Trophoblast cell (in vitro differentiated cells and primary cell): ENCODE data around the gene EPB41L3.

Source experiments
- DNase-seq, 2 donors: peaks; one replicate each; pipeline ENCODE4 v3.0.0-alpha.2; 2016
- H2AFZ ChIP-seq: 2 replicates; pipeline ENCODE4 v1.6.1; 2013; ENCODE audit warnings: low read length, moderate library complexity, mild to moderate bottlenecking; ENCODE audit not compliant: insufficient read depth, poor library complexity
- H2AK5ac ChIP-seq: 2 replicates; pipeline ENCODE4 v1.6.1; 2013; ENCODE audit warnings: mild to moderate bottlenecking, low read length
- H2BK120ac ChIP-seq: 2 replicates; pipeline ENCODE4 v1.6.1; 2013; ENCODE audit warnings: low read length, mild to moderate bottlenecking, moderate library complexity; ENCODE audit not compliant: insufficient read depth, poor library complexity
- H2BK12ac ChIP-seq: 2 replicates; pipeline ENCODE4 v1.6.1; 2013; ENCODE audit warnings: mild to moderate bottlenecking, low read length, moderate library complexity
- H2BK5ac ChIP-seq: 2 replicates; pipeline ENCODE4 v1.6.1; 2013; ENCODE audit warnings: low read length, low read depth, moderate library complexity, mild to moderate bottlenecking; ENCODE audit not compliant: poor library complexity
- H3K14ac ChIP-seq: 2 replicates; pipeline ENCODE4 v1.6.1; 2013; ENCODE audit warnings: mild to moderate bottlenecking, low read length
- H3K18ac ChIP-seq: 2 replicates; pipeline ENCODE4 v1.6.1; 2013; ENCODE audit warnings: mild to moderate bottlenecking, low read length
- H3K23ac ChIP-seq: 2 replicates; pipeline ENCODE4 v1.6.1; 2013; ENCODE audit warnings: low read length
- H3K27ac ChIP-seq: 2 replicates; pipeline ENCODE4 v1.5.1; 2013; ENCODE audit warnings: low read depth, mild to moderate bottlenecking, inconsistent platforms, low read length, moderate library complexity
- H3K27me3 ChIP-seq: 2 replicates; pipeline ENCODE4 v1.6.1; 2013; ENCODE audit warnings: inconsistent platforms, mild to moderate bottlenecking, low read length, moderate library complexity; ENCODE audit not compliant: insufficient read depth
- H3K36me3 ChIP-seq, 2 experiments: 1 replicate in 1 of 2; 2 replicates in 1 of 2; pipeline ENCODE4 v1.6.1; 2013; ENCODE audit warnings: low read length in 2 of 2, mild to moderate bottlenecking in 2 of 2, moderate library complexity in 1 of 2; ENCODE audit not compliant: insufficient read depth in 2 of 2, control insufficient read depth in 1 of 2
- H3K4ac ChIP-seq: 2 replicates; pipeline ENCODE4 v1.6.1; 2013; ENCODE audit warnings: low read depth, mild to moderate bottlenecking, low read length, moderate library complexity
- H3K4me1 ChIP-seq, 2 experiments: 1 replicate in 1 of 2; 2 replicates in 1 of 2; pipeline ENCODE4 v1.6.1; 2013; ENCODE audit warnings: low read length in 2 of 2, mild to moderate bottlenecking in 2 of 2, moderate library complexity in 1 of 2; ENCODE audit not compliant: insufficient read depth in 2 of 2, control insufficient read depth in 1 of 2
- H3K4me2 ChIP-seq: 2 replicates; pipeline ENCODE4 v1.6.1; 2013; ENCODE audit warnings: inconsistent platforms, mild to moderate bottlenecking, low read length, moderate library complexity
- H3K4me3 ChIP-seq: 2 replicates; pipeline ENCODE4 v1.5.1; 2013; ENCODE audit warnings: mild to moderate bottlenecking, low read depth, low read length, inconsistent platforms
- H3K79me1 ChIP-seq: one replicate; pipeline ENCODE4 v1.6.1; 2013; ENCODE audit warnings: low read length
- H3K79me2 ChIP-seq: 2 replicates; pipeline ENCODE4 v1.6.1; 2013; ENCODE audit warnings: low read length, mild to moderate bottlenecking; ENCODE audit not compliant: control insufficient read depth, insufficient read depth, poor library complexity
- H3K9ac ChIP-seq: 2 replicates; pipeline ENCODE4 v1.6.1; 2013; ENCODE audit warnings: mild to moderate bottlenecking, low read length
- H3K9me3 ChIP-seq: 2 replicates; pipeline ENCODE4 v1.6.1; 2013; ENCODE audit warnings: low read depth, mild to moderate bottlenecking, control low read depth, inconsistent platforms, low read length; ENCODE audit not compliant: insufficient read depth
- H4K12ac ChIP-seq: 2 replicates; pipeline ENCODE4 v1.6.1; 2013; ENCODE audit warnings: low read depth, mild to moderate bottlenecking, low read length, moderate library complexity
- H4K8ac ChIP-seq: 2 replicates; pipeline ENCODE4 v1.6.1; 2013; ENCODE audit warnings: low read depth, mild to moderate bottlenecking, low read length, moderate library complexity
- H4K91ac ChIP-seq: one replicate; pipeline ENCODE4 v1.6.1; 2013; ENCODE audit warnings: low read depth, mild to moderate bottlenecking, low read length, moderate library complexity
- WGBS: extraction: QIAGEN DNeasy Blood & Tissue Kit; methylation state at CpG from one replicate; pipeline ENCODE4 v1.1.7; 2013; ENCODE audit warnings: missing lambda C conversion rate; ENCODE audit not compliant: insufficient read length, insufficient coverage; ENCODE audit errors: extremely low coverage; 5-methylcytosine and 5-hydroxymethylcytosine counted together

Gene EPB41L3

GRCh38 chr18:5510135-5510846 lies 33.5 kb downstream of the EPB41L3 start:
- H3K4me2 ChIP-seq: peak overlapping the region; percentile 47
- no peak overlapping the region for H3K9ac ChIP-seq
- peaks cover 8 to 21% of the 10 kb centered on the region in 2 experiments for H3K4me1 ChIP-seq
- H3K4ac ChIP-seq: no peak overlapping the region
- WGBS: no CpG with 5 or more reads among the region's 7 CpGs
- H3K27ac ChIP-seq: peak overlapping the region; percentile 83
- no peak overlapping the region for H2BK12ac ChIP-seq
- no peak overlapping the region for H3K14ac ChIP-seq
- no peaks in the 10 kb centered on the region for H3K9me3 ChIP-seq
- no peak overlapping the region for H2BK120ac ChIP-seq
- DNase-seq: no peak
- H3K23ac ChIP-seq: no peak overlapping the region
- H3K36me3 ChIP-seq: peaks cover 0 to 2% of the 10 kb centered on the region in 2 experiments
- no peak overlapping the region for H2AK5ac ChIP-seq
- H3K79me2 ChIP-seq: peaks cover 2% of the 10 kb centered on the region
- no peak overlapping the region for H4K12ac ChIP-seq
- no peak overlapping the region for H3K4me3 ChIP-seq
- H3K27me3 ChIP-seq: no peaks in the 10 kb centered on the region
- H3K79me1 ChIP-seq: peaks cover 2% of the 10 kb centered on the region
- H2AFZ ChIP-seq: no peak overlapping the region
- peak overlapping the region; percentile 25 for H3K18ac ChIP-seq
- H2BK5ac ChIP-seq: peak overlapping the region; percentile 26
- no peak overlapping the region for H4K8ac ChIP-seq
- no peak overlapping the region for H4K91ac ChIP-seq

DNA sequence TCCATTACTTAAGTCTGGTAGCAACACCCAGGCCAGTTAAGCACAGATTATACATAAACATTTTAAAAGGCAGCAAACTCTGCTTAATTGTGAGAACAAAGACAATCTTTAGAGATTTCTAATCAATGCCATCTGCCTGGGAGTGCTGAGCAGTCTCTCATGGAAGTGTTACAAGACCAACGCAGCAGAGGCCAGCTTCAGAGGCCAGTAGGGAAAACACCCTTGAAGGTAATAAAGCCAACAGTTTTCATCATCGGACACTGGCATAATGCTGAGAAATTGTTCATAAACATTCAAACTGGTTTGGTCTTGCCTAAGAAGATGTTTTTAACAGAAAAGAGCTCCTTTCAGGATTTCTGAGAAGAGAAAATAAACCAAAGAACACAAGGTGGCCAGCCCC lies 35.0 kb downstream of the EPB41L3 start:
- peaks cover 2 to 3% of the 10 kb centered on the region in 2 experiments for H3K36me3 ChIP-seq
- no peak overlapping the region for H3K27ac ChIP-seq
- peaks cover 2% of the 10 kb centered on the region for H3K79me2 ChIP-seq
- H3K9me3 ChIP-seq: no peaks in the 10 kb centered on the region
- no peak overlapping the region for H2BK5ac ChIP-seq
- H4K8ac ChIP-seq: no peak overlapping the region
- no peak overlapping the region for H4K12ac ChIP-seq
- no peak overlapping the region for H2BK120ac ChIP-seq
- no peak overlapping the region for H3K23ac ChIP-seq
- WGBS: no CpG with 5 or more reads among the region's 2 CpGs
- no peak overlapping the region for H4K91ac ChIP-seq
- H3K4me3 ChIP-seq: no peak overlapping the region
- H3K18ac ChIP-seq: no peak overlapping the region
- H3K4me1 ChIP-seq: peaks cover 8 to 21% of the 10 kb centered on the region in 2 experiments
- no peaks in the 10 kb centered on the region for H3K27me3 ChIP-seq
- peak overlapping the region; percentile 54 for H3K4ac ChIP-seq
- H2AFZ ChIP-seq: no peak overlapping the region
- H3K14ac ChIP-seq: no peak overlapping the region
- H3K79me1 ChIP-seq: peaks cover 2% of the 10 kb centered on the region
- H2AK5ac ChIP-seq: no peak overlapping the region
- DNase-seq: no peak
- no peak overlapping the region for H2BK12ac ChIP-seq
- H3K9ac ChIP-seq: no peak overlapping the region
- H3K4me2 ChIP-seq: no peak overlapping the region

DNA sequence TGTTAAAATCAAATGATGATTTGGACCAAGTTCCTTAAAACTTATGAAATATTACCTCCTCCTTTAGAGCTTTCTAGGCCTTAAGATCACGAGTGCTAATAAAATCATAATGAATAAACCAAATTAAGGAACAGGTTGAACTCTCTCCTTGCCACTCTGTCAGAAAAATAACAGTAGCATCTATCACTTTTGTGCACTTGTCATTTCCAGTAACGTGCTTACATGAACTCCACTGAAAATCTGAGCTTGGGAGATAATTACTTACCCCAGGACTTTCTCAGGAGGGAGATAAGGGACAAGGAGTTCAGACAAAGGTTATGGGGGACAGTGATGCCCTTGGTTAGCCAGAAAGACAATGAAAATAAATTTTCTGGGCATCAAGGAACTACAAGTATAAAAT lies 36.0 kb downstream of the EPB41L3 start:
- Histone ChIP-seq H4K12ac (no peak overlapping the region), H3K4ac (no peak overlapping the region), H3K4me3 (no peak overlapping the region), H3K79me1 (peaks cover 2% of the 10 kb centered on the region), H2BK12ac (no peak overlapping the region), H2BK120ac (no peak overlapping the region), H3K27me3 (no peaks in the 10 kb centered on the region), H3K36me3 (peaks cover 2 to 3% of the 10 kb centered on the region in 2 experiments), H3K14ac (no peak overlapping the region), H3K27ac (no peak overlapping the region), H3K4me1 (peaks cover 8 to 18% of the 10 kb centered on the region in 2 experiments), H3K79me2 (peaks cover 3% of the 10 kb centered on the region), H3K23ac (no peak overlapping the region), H2AK5ac (no peak overlapping the region), H2BK5ac (no peak overlapping the region), H3K9me3 (no peaks in the 10 kb centered on the region), H3K18ac (no peak overlapping the region), H4K8ac (no peak overlapping the region), H3K4me2 (no peak overlapping the region), H2AFZ (no peak overlapping the region), H4K91ac (no peak overlapping the region), H3K9ac (no peak overlapping the region)
- no peak for DNase-seq
- no CpG with 5 or more reads among the region's 2 CpGs for WGBS

DNA sequence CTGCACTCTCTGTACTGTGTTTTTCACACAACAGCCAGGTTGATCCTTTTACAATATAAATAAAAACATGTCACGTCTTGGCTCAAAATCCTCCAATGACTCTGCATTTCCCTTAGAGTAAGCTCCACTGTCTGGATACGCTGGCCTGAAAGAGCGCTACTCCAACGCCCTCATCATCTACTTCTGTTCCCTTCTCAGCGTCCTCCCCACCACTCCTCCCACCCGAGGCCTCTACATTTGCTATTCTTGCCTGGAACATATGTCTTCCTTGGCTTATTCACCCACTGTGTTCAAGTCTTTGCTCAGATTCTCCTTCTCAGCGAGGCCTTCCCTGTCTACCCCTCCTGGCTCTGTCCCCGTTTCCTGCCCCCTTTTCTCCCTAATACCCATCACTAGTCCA lies 37.6 kb downstream of the EPB41L3 start:
- Histone ChIP-seq H4K8ac (no peak overlapping the region), H3K27ac (no peak overlapping the region), H3K4ac (peak overlapping the region; percentile 38), H4K12ac (no peak overlapping the region), H2AK5ac (no peak overlapping the region), H3K79me1 (peaks cover 2% of the 10 kb centered on the region), H3K18ac (peak overlapping the region; percentile 5), H3K9ac (no peak overlapping the region), H3K14ac (no peak overlapping the region), H3K36me3 (peaks cover 2 to 3% of the 10 kb centered on the region in 2 experiments), H3K23ac (no peak overlapping the region), H3K79me2 (peaks cover 8% of the 10 kb centered on the region), H2BK12ac (no peak overlapping the region), H3K9me3 (no peaks in the 10 kb centered on the region), H3K4me2 (no peak overlapping the region), H4K91ac (no peak overlapping the region), H2BK5ac (no peak overlapping the region), H3K27me3 (no peaks in the 10 kb centered on the region), H2BK120ac (no peak overlapping the region), H3K4me3 (no peak overlapping the region), H2AFZ (no peak overlapping the region), H3K4me1 (peaks cover 5 to 10% of the 10 kb centered on the region in 2 experiments)
- WGBS: no CpG with 5 or more reads among the region's 8 CpGs
- no peak for DNase-seq
